ENCODE results near the gene PTPRN2.

Gene PTPRN2

DNA sequence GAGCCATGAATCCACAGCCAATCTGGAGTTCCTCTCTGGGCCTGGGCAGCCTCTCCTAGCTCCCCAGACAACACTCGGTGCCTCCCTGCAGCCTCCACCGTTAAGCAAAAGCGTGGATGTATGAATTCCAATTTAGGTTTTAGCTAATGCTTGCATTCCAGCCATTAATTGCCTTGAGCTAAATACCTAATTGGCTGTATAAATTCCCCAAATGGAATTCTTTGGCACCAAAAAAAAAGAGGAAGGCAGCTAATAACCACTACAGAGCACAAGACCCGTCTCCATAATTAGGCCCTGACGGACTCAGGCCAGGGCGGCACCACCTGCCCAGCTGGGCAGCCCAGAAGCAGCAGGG lies 140.5 kb downstream of the PTPRN2 start:
- TF ChIP-seq, protein P1, sequence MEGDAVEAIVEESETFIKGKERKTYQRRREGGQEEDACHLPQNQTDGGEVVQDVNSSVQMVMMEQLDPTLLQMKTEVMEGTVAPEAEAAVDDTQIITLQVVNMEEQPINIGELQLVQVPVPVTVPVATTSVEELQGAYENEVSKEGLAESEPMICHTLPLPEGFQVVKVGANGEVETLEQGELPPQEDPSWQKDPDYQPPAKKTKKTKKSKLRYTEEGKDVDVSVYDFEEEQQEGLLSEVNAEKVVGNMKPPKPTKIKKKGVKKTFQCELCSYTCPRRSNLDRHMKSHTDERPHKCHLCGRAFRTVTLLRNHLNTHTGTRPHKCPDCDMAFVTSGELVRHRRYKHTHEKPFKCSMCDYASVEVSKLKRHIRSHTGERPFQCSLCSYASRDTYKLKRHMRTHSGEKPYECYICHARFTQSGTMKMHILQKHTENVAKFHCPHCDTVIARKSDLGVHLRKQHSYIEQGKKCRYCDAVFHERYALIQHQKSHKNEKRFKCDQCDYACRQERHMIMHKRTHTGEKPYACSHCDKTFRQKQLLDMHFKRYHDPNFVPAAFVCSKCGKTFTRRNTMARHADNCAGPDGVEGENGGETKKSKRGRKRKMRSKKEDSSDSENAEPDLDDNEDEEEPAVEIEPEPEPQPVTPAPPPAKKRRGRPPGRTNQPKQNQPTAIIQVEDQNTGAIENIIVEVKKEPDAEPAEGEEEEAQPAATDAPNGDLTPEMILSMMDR (IDR thresholded peaks at IDR 0.05; ENCODE audit: control insufficient read depth, extremely low read depth, insufficient read depth), result no peak
- no peak for DNase-seq (ENCODE audit: low read depth)
- no peak overlapping the region for H3K4me3 ChIP-seq (ENCODE audit: low read depth, low read length)

- TF ChIP-seq, protein P1 (IDR thresholded peaks at IDR 0.05; ENCODE audit: control insufficient read depth, extremely low read depth, insufficient read depth), result no peak
- no peak overlapping the region for H3K4me3 ChIP-seq (ENCODE audit: low read depth, low read length)
- no peak for DNase-seq (ENCODE audit: low read depth)
These were observed 140.9 kb downstream of the PTPRN2 start for GRCh38 chr7:158446706-158447105.

GRCh38 chr7:158446281-158446680 lies 141.3 kb downstream of the PTPRN2 start:
- TF ChIP-seq, protein P1 (IDR thresholded peaks at IDR 0.05; ENCODE audit: control insufficient read depth, extremely low read depth, insufficient read depth), result no peak
- H3K4me3 ChIP-seq (ENCODE audit: low read depth, low read length), result no peak overlapping the region
- DNase-seq (ENCODE audit: low read depth), result no peak

GRCh38 chr7:158445421-158446175 lies 142.0 kb downstream of the PTPRN2 start:
- no peak overlapping the region for H3K4me3 ChIP-seq (ENCODE audit: low read depth, low read length)
- TF ChIP-seq, protein P1 (IDR thresholded peaks at IDR 0.05; ENCODE audit: control insufficient read depth, extremely low read depth, insufficient read depth), result no peak
- DNase-seq (ENCODE audit: low read depth), result no peak

GRCh38 chr7:158444501-158445420 lies 142.9 kb downstream of the PTPRN2 start:
- no peak overlapping the region for H3K4me3 ChIP-seq (ENCODE audit: low read depth, low read length)
- TF ChIP-seq, protein P1 (IDR thresholded peaks at IDR 0.05; ENCODE audit: control insufficient read depth, extremely low read depth, insufficient read depth), result no peak
- DNase-seq (ENCODE audit: low read depth), result no peak

- TF ChIP-seq, protein P1 (IDR thresholded peaks at IDR 0.05; ENCODE audit: control insufficient read depth, extremely low read depth, insufficient read depth), result no peak
- DNase-seq (ENCODE audit: low read depth), result no peak
- H3K4me3 ChIP-seq (ENCODE audit: low read depth, low read length), result no peak overlapping the region
These were observed 143.7 kb downstream of the PTPRN2 start for GRCh38 chr7:158443688-158444483.

Measured in LNCaP clone FGC (cell line).